GM10248 (cell line): Measurements from ENCODE around the gene PACRG.

Source experiments
- CTCF ChIA-PET: fragments of 300-600 bp; sonication (Branson Sonifier 250); formaldehyde crosslinking; extraction: SDS; loops from one replicate; lab custom pipeline; 2021; ENCODE audit warnings: antibody characterized with exemption; lab: Yijun Ruan, JAX
- POLR2A ChIA-PET: fragments of 350-650 bp; sonication (Branson Sonifier 250); formaldehyde crosslinking; extraction: SDS; loops from one replicate; lab custom pipeline; 2020; ENCODE audit warnings: antibody characterized with exemption; lab: Yijun Ruan, JAX
- DNase-seq: peaks from one replicate; pipeline ENCODE4 v3.0.0; 2012; ENCODE audit errors: extremely low spot score
- CTCF ChIP-seq: IDR thresholded peaks from 2 replicates; pipeline ENCODE4 v1.5.1; 2012; ENCODE audit warnings: mild to moderate bottlenecking, low read depth; ENCODE audit errors: extremely low read depth, missing control alignments, control extremely low read depth

The PACRG gene

GRCh38 chr6:163226836-163227485 lies 499.2 kb downstream of the PACRG start:
- POLR2A ChIA-PET: no interaction called here
- TF ChIP-seq CTCF: no peak

DNA sequence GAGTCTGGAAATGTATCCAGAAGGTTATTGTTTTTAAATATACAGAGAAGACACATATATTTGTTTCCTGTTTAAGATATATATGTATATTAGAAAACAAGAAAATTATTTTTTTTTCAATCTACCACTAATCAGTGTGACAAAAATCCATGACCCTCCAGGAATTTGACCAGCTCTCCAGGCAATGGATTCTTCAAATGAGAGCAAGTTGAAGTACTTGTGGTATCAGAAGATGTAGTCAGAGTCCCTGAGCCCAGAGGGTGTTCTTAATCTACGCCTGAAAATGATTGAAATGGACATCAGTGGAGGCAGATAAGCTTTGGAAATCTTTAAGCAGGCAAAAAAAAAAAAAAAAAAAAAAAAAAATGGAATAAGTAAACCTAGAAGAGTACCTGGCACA lies 500.3 kb downstream of the PACRG start:
- ChIA-PET POLR2A (no interaction called here), CTCF (no interaction called here)
- TF ChIP-seq CTCF: no peak

More at GRCh38 chr6:163226836-163227485, 499.2 kb downstream of the PACRG start:
- CTCF ChIA-PET: no interaction called here
- no peak for DNase-seq

GRCh38 chr6:163229050-163229449 lies 501.3 kb downstream of the PACRG start:
- ChIA-PET CTCF (no interaction called here), POLR2A (no interaction called here)
- no peak for TF ChIP-seq CTCF
- no peak for DNase-seq

More for the DNA sequence above, 500.3 kb downstream of the PACRG start:
- DNase-seq: no peak

DNA sequence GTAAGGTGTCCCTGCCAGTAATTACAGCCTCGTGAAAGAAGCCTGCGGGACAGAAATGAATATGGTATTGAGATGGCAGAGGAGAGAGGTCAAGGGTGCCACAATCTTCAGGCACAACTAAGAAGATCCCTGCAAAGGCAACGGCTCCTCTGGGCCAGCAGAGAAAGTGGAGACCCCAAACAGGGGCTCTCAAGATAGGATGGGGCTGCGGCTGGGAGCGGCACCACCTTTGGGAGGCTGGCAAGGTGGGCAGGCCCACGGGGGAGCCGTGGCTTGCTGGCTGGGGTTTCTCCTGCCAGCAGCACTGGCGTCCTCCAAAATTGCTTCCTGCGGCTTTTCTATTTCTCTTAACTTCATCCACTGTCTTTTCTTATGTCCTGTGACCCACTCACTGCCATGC lies 503.1 kb downstream of the PACRG start:
- ChIA-PET CTCF (no interaction called here), POLR2A (no interaction called here)
- no peak for TF ChIP-seq CTCF
- DNase-seq: no peak

DNA sequence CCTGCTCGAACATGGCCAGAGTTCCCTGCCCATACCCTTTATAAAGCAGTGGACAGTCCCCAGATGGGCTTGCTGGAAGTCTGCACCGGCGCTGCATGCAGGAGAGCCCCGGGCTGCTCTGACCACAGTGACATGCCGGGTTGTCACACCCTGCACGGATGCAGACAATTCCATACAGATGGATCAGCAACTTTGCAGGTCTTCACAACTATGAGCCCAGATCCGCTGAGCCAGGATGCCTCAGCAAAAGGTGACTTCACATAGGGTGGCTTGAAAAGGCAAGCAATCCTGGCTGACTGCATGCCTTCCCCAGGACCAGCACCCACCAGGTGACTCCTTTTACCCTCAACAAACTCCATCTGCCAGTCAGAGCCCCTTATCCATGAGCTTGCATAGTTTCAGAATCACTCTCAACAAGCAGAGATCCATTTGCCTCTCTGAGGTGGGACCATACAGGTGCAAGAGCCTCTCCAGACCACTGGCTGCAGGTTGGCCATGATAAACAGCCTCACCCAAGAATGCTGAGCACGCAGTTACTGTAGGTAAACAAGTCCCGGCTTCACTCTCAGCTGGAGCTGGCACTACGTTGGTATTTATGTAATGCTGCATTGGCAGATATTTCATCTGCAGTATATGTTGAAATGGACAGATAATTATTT lies 503.7 kb downstream of the PACRG start:
- DNase-seq: no peak
- no peak for TF ChIP-seq CTCF
- ChIA-PET POLR2A (no interaction called here), CTCF (interaction anchor here (0.9 to 1.3 kb wide), 2 partner anchors 9 to 10 kb away, joined by 3 to 5 read pairs; no protein-coding TSS in a partner anchor)

DNA sequence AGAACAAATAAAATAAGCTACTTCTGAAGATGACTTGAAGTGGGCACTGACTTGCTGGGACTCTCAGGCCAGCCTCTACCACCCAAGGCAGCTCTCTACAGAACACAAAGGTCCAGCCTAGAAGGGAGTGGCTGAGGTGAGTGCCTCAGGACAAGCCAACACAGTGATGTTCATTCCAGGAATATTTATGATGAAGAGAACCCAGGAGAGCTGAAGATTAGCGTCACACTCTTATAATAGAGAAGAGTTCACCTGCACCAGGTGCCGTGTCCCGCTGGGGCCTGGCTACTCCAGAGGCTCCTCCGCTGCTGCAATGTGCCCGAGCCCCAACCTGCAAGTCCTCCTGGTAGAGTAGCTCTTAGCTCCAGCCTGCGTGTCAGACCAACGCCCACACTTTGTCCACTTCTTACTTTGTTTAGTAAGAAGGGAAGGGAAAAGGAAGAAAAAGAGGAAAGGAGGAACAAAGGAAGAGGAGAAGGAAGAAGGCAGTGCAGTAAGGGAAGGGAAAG lies 504.3 kb downstream of the PACRG start:
- POLR2A ChIA-PET: no interaction called here
- CTCF ChIA-PET: interaction anchor here (0.9 to 1.3 kb wide), 2 partner anchors 9 to 11 kb away, joined by 3 to 5 read pairs; no protein-coding TSS in a partner anchor
- no peak for TF ChIP-seq CTCF
- no peak for DNase-seq
